B cell (primary cell): Measurements from ENCODE around the gene IGHMBP2. TPM values are rescaled to one million over a fixed set of nuclear protein-coding genes. Genes with fewer than 3 reads are reported as not detected.

Source experiments
- ATAC-seq: fragments of 200-7000 bp; cut with Tn5 transposase; one replicate; pipeline ENCODE4 v1.10.0; 2021; ENCODE audit warnings: low read depth, mild to moderate bottlenecking, moderate number of reproducible peaks, moderate library complexity
- CTCF ChIA-PET: fragments of 350-600 bp; sonication (Branson Sonifier 250); formaldehyde crosslinking; loops from one replicate; lab custom pipeline; 2021; ENCODE audit warnings: antibody characterized with exemption, inconsistent platforms; lab: Charles Lee
- POLR2A ChIA-PET: fragments of 350-600 bp; sonication (Branson Sonifier 250); formaldehyde crosslinking; loops from one replicate; lab custom pipeline; 2021; ENCODE audit warnings: antibody characterized with exemption; lab: Charles Lee
- DNase-seq: peaks from one replicate; pipeline ENCODE4 v3.0.0; 2013
- H2AFZ ChIP-seq: 2 replicates; pipeline ENCODE4 v1.6.1; 2012; ENCODE audit warnings: mild to moderate bottlenecking, low read depth, low read length; ENCODE audit not compliant: insufficient read depth, poor library complexity, severe bottlenecking
- H3K27ac ChIP-seq, 2 donors: 1 replicate in 1 of 2; 2 replicates in 1 of 2; pipeline ENCODE4 v1.5.1; 2012 to 2013; ENCODE audit warnings: low read length in 2 of 2, mild to moderate bottlenecking in 2 of 2, moderate library complexity in 1 of 2
- H3K27me3 ChIP-seq, 4 experiments: fragments of 200-600 bp in 1 of 4; sonication (generic) in 1 of 4; replicated peaks in 1 of 4; 1 replicate in 2 of 4; 2 replicates in 2 of 4; pipeline versions ENCODE4 v1.6.1 to v1.7.0; 2013 to 2016; ENCODE audit warnings: low read length in 3 of 4, mild to moderate bottlenecking in 2 of 4, mixed read lengths in 1 of 4, moderate library complexity in 1 of 4; ENCODE audit not compliant: insufficient read depth in 4 of 4, control insufficient read depth in 3 of 4; ENCODE audit errors: control extremely low read depth in 1 of 4
- H3K36me3 ChIP-seq, 2 experiments: replicated peaks in 1 of 2; 1 replicate in 1 of 2; 2 replicates in 1 of 2; pipeline versions ENCODE4 v1.6.1 to v1.7.1; 2013; ENCODE audit warnings: low read length in 1 of 2; ENCODE audit not compliant: insufficient read depth in 2 of 2, control insufficient read depth in 1 of 2; ENCODE audit errors: control extremely low read depth in 1 of 2, extremely low read depth in 1 of 2
- H3K4me1 ChIP-seq, 2 donors: fragments of 200-600 bp in 1 of 2; sonication (generic) in 1 of 2; 1 replicate in 1 of 2; 2 replicates in 1 of 2; pipeline versions ENCODE4 v1.5.1 to v1.6.1; 2013 to 2017; ENCODE audit warnings: low read length in 2 of 2; ENCODE audit not compliant: control insufficient read depth in 2 of 2, insufficient read depth in 2 of 2
- H3K4me2 ChIP-seq: replicated peaks from 2 replicates; pipeline ENCODE3; 2012; ENCODE audit warnings: mild to moderate bottlenecking, low read depth, low read length; ENCODE audit not compliant: poor library complexity, severe bottlenecking
- H3K4me3 ChIP-seq, 5 experiments: fragments of 200-600 bp in 1 of 5; sonication (generic) in 1 of 5; 1 replicate in 3 of 5; 2 replicates in 2 of 5; pipeline versions ENCODE4 v1.5.1 to v1.7.0; 2011 to 2016; ENCODE audit warnings: low read length in 4 of 5, mild to moderate bottlenecking in 4 of 5, low read depth in 2 of 5, control low read depth in 1 of 5, moderate library complexity in 1 of 5; ENCODE audit not compliant: insufficient read depth in 1 of 5; ENCODE audit errors: control extremely low read depth in 1 of 5, extremely low read depth in 1 of 5
- H3K79me2 ChIP-seq: fragments of 200-600 bp; sonication (generic); one replicate; pipeline ENCODE4 v1.6.0; 2016; ENCODE audit warnings: low read length; ENCODE audit not compliant: control insufficient read depth, insufficient read depth
- H3K9ac ChIP-seq: fragments of 200-600 bp; sonication (generic); 2 replicates; pipeline ENCODE4 v1.6.1; 2017; ENCODE audit warnings: mild to moderate bottlenecking, low read length, moderate library complexity
- H3K9me3 ChIP-seq, 3 donors: one replicate each; pipeline versions ENCODE4 v1.6.1 to v1.7.1; 2013; ENCODE audit warnings: low read length in 2 of 3; ENCODE audit not compliant: control insufficient read depth in 2 of 3, insufficient read depth in 1 of 3; ENCODE audit errors: control extremely low read depth in 1 of 3
- H4K20me1 ChIP-seq: 2 replicates; pipeline ENCODE4 v1.6.0; 2012; ENCODE audit warnings: mild to moderate bottlenecking, low read length; ENCODE audit not compliant: insufficient read depth, control insufficient read depth, poor library complexity, severe bottlenecking
- H3K27ac Mint-ChIP-seq: one replicate; pipeline ENCODE4 v1.8.0; 2021; ENCODE audit warnings: mixed read lengths
- H3K27me3 Mint-ChIP-seq: one replicate; pipeline ENCODE4 v1.8.0; 2021; ENCODE audit warnings: mixed read lengths
- H3K4me1 Mint-ChIP-seq: one replicate; pipeline ENCODE4 v1.8.0; 2021; ENCODE audit warnings: mixed read lengths
- H3K4me3 Mint-ChIP-seq: one replicate; pipeline ENCODE4 v1.8.0; 2021; ENCODE audit warnings: mixed read lengths
- H3K9me3 Mint-ChIP-seq: one replicate; pipeline ENCODE4 v1.8.0; 2022; ENCODE audit warnings: mixed read lengths; ENCODE audit not compliant: insufficient read depth
- EZH2 ChIP-seq: IDR thresholded peaks from 2 replicates; pipeline ENCODE4 v1.6.1; 2012; ENCODE audit warnings: borderline replicate concordance, low read depth, mild to moderate bottlenecking, moderate library complexity, low read length; ENCODE audit not compliant: insufficient read depth, poor library complexity, severe bottlenecking
- WGBS: methylation state at CpG from one replicate; pipeline ENCODE4 v1.1.5; 2013; ENCODE audit warnings: missing lambda C conversion rate; ENCODE audit not compliant: insufficient coverage; 5-methylcytosine and 5-hydroxymethylcytosine counted together
- intact Hi-C: fragments of 100-400 bp; cut with micrococcal nuclease; formaldehyde crosslinking; loops from one replicate; pipeline ENCODE4 v1.10.0; 2022
- polyA plus RNA-seq: library from polyadenylated mRNA; depleted of rRNA; stranded (reverse); fragments of >200 nt; gene quantifications from 2 replicates; pipeline ENCODE4 v1.2.3, GENCODE V29; 2012
- total RNA-seq, 2 donors: library from RNA; stranded (reverse); fragments of 120-200 nt in 1 of 2; gene quantifications; 1 replicate in 1 of 2; 2 replicates in 1 of 2; pipeline versions ENCODE4 v1.2.3 to v1.2.4, GENCODE V29; 2013 to 2022
- TF ChIP-seq, protein P1 (sequence below): fragments of 200-600 bp; IDR thresholded peaks from one replicate; pipeline ENCODE4 v1.8.0; 2022; ENCODE audit warnings: antibody characterized with exemption, mild to moderate bottlenecking

The IGHMBP2 gene
- total and polyA plus RNA-seq, 2 donors (not counting 1 experiment from before 2014, with no cell fraction given) = 41.4 to 42.9 TPM

DNA sequence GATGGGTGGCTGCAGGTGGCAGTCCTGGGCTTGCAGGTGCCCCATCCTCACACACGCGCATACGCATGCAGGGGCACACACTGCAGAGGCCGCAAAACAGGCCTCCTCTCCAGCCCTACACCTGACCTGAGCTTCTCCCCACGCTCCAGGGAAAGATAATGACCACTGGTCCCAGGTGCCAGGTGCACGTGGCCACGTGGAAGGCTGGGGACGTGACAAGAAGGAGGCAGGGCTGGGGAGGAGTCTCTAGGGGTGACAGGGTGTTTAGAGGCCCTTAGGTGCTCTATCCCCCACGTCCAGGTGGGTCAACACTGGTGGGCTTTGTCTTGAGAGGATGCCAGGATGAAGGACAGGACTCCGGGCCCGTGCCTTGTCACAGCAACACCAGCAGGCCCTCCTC is 38.5 kb upstream of the IGHMBP2 start:
- H3K9me3 ChIP-seq = peaks cover 0 to 9% (median 7%) of the 10 kb centered on the region in 3 donors
- Mint-ChIP-seq H3K4me1 (peaks cover 9% of the 10 kb centered on the region), H3K27ac (no peak overlapping the region), H3K4me3 (no peak overlapping the region), H3K27me3 (peaks cover 16% of the 10 kb centered on the region), H3K9me3 (no peaks in the 10 kb centered on the region)
- H3K4me2 ChIP-seq = no peak overlapping the region
- H3K27me3 ChIP-seq = peaks cover 0 to 13% (median 8%) of the 10 kb centered on the region in 4 experiments
- 94% methylated on average over 7 of the region's 11 CpGs for WGBS
- H3K79me2 ChIP-seq = no peaks in the 10 kb centered on the region
- no peak for DNase-seq
- intact Hi-C loops = no loop called here
- H3K27ac ChIP-seq = no peak overlapping the region
- ATAC-seq = no peak
- ChIA-PET CTCF (no interaction called here), POLR2A (no interaction called here)
- peaks cover 7 to 8% of the 10 kb centered on the region in 2 donors for H3K4me1 ChIP-seq
- no peak overlapping the region for H3K9ac ChIP-seq
- no peak overlapping the region for H3K4me3 ChIP-seq
- no peak overlapping the region for H2AFZ ChIP-seq
- no peak for TF ChIP-seq EZH2
- TF ChIP-seq, protein P1, sequence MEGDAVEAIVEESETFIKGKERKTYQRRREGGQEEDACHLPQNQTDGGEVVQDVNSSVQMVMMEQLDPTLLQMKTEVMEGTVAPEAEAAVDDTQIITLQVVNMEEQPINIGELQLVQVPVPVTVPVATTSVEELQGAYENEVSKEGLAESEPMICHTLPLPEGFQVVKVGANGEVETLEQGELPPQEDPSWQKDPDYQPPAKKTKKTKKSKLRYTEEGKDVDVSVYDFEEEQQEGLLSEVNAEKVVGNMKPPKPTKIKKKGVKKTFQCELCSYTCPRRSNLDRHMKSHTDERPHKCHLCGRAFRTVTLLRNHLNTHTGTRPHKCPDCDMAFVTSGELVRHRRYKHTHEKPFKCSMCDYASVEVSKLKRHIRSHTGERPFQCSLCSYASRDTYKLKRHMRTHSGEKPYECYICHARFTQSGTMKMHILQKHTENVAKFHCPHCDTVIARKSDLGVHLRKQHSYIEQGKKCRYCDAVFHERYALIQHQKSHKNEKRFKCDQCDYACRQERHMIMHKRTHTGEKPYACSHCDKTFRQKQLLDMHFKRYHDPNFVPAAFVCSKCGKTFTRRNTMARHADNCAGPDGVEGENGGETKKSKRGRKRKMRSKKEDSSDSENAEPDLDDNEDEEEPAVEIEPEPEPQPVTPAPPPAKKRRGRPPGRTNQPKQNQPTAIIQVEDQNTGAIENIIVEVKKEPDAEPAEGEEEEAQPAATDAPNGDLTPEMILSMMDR = no peak
- no peaks in the 10 kb centered on the region for H4K20me1 ChIP-seq
- H3K36me3 ChIP-seq = no peaks in the 10 kb centered on the region

DNA sequence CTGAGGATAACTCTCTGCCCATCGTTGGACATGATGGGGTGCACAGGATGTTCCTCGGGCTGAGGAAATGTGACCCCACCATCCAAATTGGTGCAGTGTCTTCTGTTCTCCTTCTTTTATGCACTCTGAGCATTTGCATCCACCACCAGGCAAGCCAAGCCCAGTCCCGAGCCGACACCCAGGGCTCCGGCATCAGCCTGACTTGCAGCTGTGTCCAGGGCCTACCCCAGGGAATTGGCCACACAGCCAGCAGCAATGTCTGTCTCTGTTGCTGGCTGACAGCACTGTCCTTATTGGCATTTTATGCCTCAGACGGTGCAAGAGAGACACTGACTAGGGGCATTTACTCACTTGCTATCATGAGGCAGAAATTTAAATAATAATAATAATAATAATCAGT is 36.6 kb upstream of the IGHMBP2 start:
- Histone ChIP-seq H3K4me2 (no peak overlapping the region), H2AFZ (no peak overlapping the region), H3K4me3 (no peak overlapping the region), H3K27ac (no peak overlapping the region), H3K4me1 (peaks cover 7 to 8% of the 10 kb centered on the region in 2 donors), H3K27me3 (peaks cover 0 to 19% (median 11%) of the 10 kb centered on the region in 4 experiments), H3K9me3 (peaks cover 0 to 9% (median 7%) of the 10 kb centered on the region in 3 donors), H4K20me1 (no peaks in the 10 kb centered on the region), H3K79me2 (no peaks in the 10 kb centered on the region), H3K36me3 (no peaks in the 10 kb centered on the region), H3K9ac (no peak overlapping the region)
- CTCF ChIA-PET = no interaction called here
- ATAC-seq (no peak), DNase-seq (no peak)
- no peaks in the 10 kb centered on the region for H3K9me3 Mint-ChIP-seq
- peaks cover 27% of the 10 kb centered on the region for H3K27me3 Mint-ChIP-seq
- H3K4me1 Mint-ChIP-seq = peaks cover 13% of the 10 kb centered on the region
- no peak for TF ChIP-seq EZH2
- TF ChIP-seq, protein P1 = no peak
- H3K27ac Mint-ChIP-seq = no peak overlapping the region
- 67% methylated on average over 5 of the region's 6 CpGs for WGBS
- no peak overlapping the region for H3K4me3 Mint-ChIP-seq
- intact Hi-C loops = no loop called here
- POLR2A ChIA-PET = no interaction called here
